ENCODE measurements around the gene C9orf78.

Gene C9orf78

GRCh38 chr9:129868023-129868871, 33.2 kb upstream of the C9orf78 start:
- no peak for DNase-seq (ENCODE audit: low read depth in 4 of 4, low spot score in 1 of 4)

- DNase-seq (ENCODE audit: low read depth in 4 of 4, low spot score in 1 of 4) = no peak
Observed at GRCh38 chr9:129867136-129868022, 32.3 kb upstream of the C9orf78 start.

GRCh38 chr9:129866394-129867135, 31.5 kb upstream of the C9orf78 start:
- no peak for DNase-seq (ENCODE audit: low read depth in 4 of 4, low spot score in 1 of 4)

- DNase-seq (ENCODE audit: low read depth in 4 of 4, low spot score in 1 of 4) = no peak
Observed at GRCh38 chr9:129865668-129866320, 30.7 kb upstream of the C9orf78 start.

- no peak for DNase-seq (ENCODE audit: low read depth in 4 of 4, low spot score in 1 of 4)
Observed at GRCh38 chr9:129864991-129865647, 30.0 kb upstream of the C9orf78 start.

- peak in 1 of 4 experiments; percentile 54 for DNase-seq (ENCODE audit: low read depth in 4 of 4, low spot score in 1 of 4)
Observed at GRCh38 chr9:129863059-129863690, 28.1 kb upstream of the C9orf78 start.

- DNase-seq (ENCODE audit: low read depth in 4 of 4, low spot score in 1 of 4) = no peak
Observed at GRCh38 chr9:129861447-129861827, 26.4 kb upstream of the C9orf78 start.

GRCh38 chr9:129860653-129861446, 25.8 kb upstream of the C9orf78 start:
- no peak for DNase-seq (ENCODE audit: low read depth in 4 of 4, low spot score in 1 of 4)

GRCh38 chr9:129858167-129858962, 23.3 kb upstream of the C9orf78 start:
- no peak for DNase-seq (ENCODE audit: low read depth in 4 of 4, low spot score in 1 of 4)

- no peak for DNase-seq (ENCODE audit: low read depth in 4 of 4, low spot score in 1 of 4)
Observed at GRCh38 chr9:129857207-129857606, 22.1 kb upstream of the C9orf78 start.

- no peak for DNase-seq (ENCODE audit: low read depth in 4 of 4, low spot score in 1 of 4)
Observed at GRCh38 chr9:129854588-129855110, 19.6 kb upstream of the C9orf78 start.

- DNase-seq (ENCODE audit: low read depth in 4 of 4, low spot score in 1 of 4) = no peak
Observed at GRCh38 chr9:129853614-129854013, 18.5 kb upstream of the C9orf78 start.

GRCh38 chr9:129852579-129852978, 17.5 kb upstream of the C9orf78 start:
- DNase-seq (ENCODE audit: low read depth in 4 of 4, low spot score in 1 of 4) = no peak

- no peak for DNase-seq (ENCODE audit: low read depth in 4 of 4, low spot score in 1 of 4)
Observed at GRCh38 chr9:129851821-129852220, 16.7 kb upstream of the C9orf78 start.

- no peak for DNase-seq (ENCODE audit: low read depth in 4 of 4, low spot score in 1 of 4)
Observed at GRCh38 chr9:129850821-129851550, 15.9 kb upstream of the C9orf78 start.

- DNase-seq (ENCODE audit: low read depth in 4 of 4, low spot score in 1 of 4) = no peak
Observed at GRCh38 chr9:129849901-129850300, 14.8 kb upstream of the C9orf78 start.

- DNase-seq (ENCODE audit: low read depth in 4 of 4, low spot score in 1 of 4) = no peak
Observed at GRCh38 chr9:129848712-129849441, 13.8 kb upstream of the C9orf78 start.
